COLO668 (cell line): Measurements from ENCODE around the gene DAW1.
A peak's percentile ranks its signal among the peaks of the same experiment; 100 is the strongest.

Experiments used
- DNase-seq: peaks from one replicate; lab custom pipeline; 2025; ENCODE audit not compliant: unreplicated experiment; lab: John Stamatoyannopoulos, UW

DAW1 gene

GRCh38 chr2:227862227-227862740 lies 9.1 kb upstream of the DAW1 start:
- DNase-seq, result peak; percentile 48

GRCh38 chr2:227862741-227863588 lies 8.5 kb upstream of the DAW1 start:
- DNase-seq, result no peak

GRCh38 chr2:227864161-227864756 lies 7.2 kb upstream of the DAW1 start:
- DNase-seq, result no peak

- no peak for DNase-seq
Measured at GRCh38 chr2:227865291-227865690, 6.1 kb upstream of the DAW1 start.

GRCh38 chr2:227867386-227867785 lies 4.0 kb upstream of the DAW1 start:
- no peak for DNase-seq

- no peak for DNase-seq
Measured at GRCh38 chr2:227870710-227871374, 589 bp upstream of the DAW1 start.

- DNase-seq, result no peak
Measured at GRCh38 chr2:227872676-227873075, 1.2 kb downstream of the DAW1 start.

GRCh38 chr2:227876300-227876801 lies 4.9 kb downstream of the DAW1 start:
- DNase-seq, result no peak

- DNase-seq, result no peak
Measured at GRCh38 chr2:227877421-227878310, 6.2 kb downstream of the DAW1 start.

GRCh38 chr2:227880460-227880859 lies 9.0 kb downstream of the DAW1 start:
- DNase-seq, result no peak

- no peak for DNase-seq
Measured at GRCh38 chr2:227881866-227882517, 10.6 kb downstream of the DAW1 start.

- DNase-seq, result peak; percentile 70
Measured at GRCh38 chr2:227884511-227884947, 13.1 kb downstream of the DAW1 start.

GRCh38 chr2:227886149-227886548 lies 14.7 kb downstream of the DAW1 start:
- no peak for DNase-seq

GRCh38 chr2:227888289-227888688 lies 16.9 kb downstream of the DAW1 start:
- DNase-seq, result no peak

GRCh38 chr2:227889336-227889735 lies 17.9 kb downstream of the DAW1 start:
- no peak for DNase-seq

GRCh38 chr2:227890495-227891079 lies 19.2 kb downstream of the DAW1 start:
- no peak for DNase-seq

- no peak for DNase-seq
Measured at GRCh38 chr2:227891673-227892072, 20.2 kb downstream of the DAW1 start.

- DNase-seq, result no peak
Measured at GRCh38 chr2:227903381-227903780, 31.9 kb downstream of the DAW1 start.

- DNase-seq, result no peak
Measured at GRCh38 chr2:227906991-227907390, 35.6 kb downstream of the DAW1 start.
